HG03045 (cell line): ENCODE measurements around the gene RHOXF1.
"Not testable (repeated sequence)": the region's sequence is repeated elsewhere in the genome, so short reads cannot be mapped to it uniquely, and the experiment has no call there.

ENCODE experiments used
- ATAC-seq: cut with Tn5 transposase; IDR thresholded peaks from one replicate; pipeline ENCODE4 v1.9.1; 2021; ENCODE audit warnings: mild to moderate bottlenecking, moderate library complexity; ENCODE audit not compliant: unreplicated experiment

The RHOXF1 gene

GRCh38 chrX:120087289-120088017, 28.3 kb downstream of the RHOXF1 start:
- ATAC-seq = no peak

DNA sequence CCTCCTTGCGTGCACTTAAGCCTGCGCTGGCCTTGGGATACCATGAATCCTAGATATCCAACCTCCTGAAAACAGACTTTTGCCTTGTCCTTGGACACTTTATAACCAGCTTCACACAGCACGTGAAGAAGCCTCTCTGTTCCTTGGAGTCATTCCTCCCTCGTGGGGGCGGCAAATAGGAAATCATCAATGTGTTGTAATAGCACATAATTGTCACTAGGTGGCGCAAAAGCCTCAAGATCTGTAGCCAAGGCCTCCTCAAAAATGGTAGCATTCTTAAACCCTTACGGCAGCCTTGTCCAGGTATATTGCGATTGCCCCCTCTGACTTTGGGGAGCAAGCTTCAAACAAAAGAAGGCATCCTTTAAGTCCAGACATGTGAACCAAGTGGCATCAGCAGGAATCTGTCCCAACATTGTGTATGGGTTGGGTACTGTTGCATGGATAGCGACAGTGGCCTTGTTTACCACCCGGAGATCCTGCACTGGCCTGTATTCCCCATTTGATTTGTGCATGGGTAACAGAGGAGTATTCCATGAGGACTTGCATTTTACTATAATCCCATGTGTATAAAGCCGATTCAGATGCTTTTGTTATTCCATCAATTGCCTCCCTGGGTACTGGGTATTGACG, 30.0 kb downstream of the RHOXF1 start:
- not testable (repeated sequence) for ATAC-seq

DNA sequence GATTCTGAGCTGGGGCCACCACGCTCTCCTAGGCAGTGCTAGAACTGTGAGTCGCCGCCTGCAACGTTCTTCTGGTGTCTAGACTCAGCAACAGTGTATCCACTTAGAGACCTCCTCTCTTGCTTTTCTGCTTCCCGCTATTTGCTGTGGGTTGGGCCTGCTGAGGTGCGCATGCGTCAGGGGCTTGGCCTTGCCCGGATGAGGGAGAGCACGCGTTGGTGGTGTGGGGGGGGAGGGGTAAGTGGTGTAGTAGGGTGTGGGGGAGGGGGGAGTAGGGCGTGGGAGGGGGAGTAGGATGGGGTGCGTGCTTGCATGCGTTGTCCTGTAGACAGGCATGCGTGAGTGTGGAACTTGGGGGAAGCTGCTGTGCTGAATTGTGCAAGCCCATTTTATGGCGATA, 38.1 kb downstream of the RHOXF1 start, which contains the start of gene RHOXF2B:
RHOXF2B (minus strand) TSS at position 101 of the 400 bp plus-strand sequence. CDS start 138 bp downstream, outside the sequence.
- ATAC-seq = not testable (repeated sequence)

- ATAC-seq = not testable (repeated sequence)
Measured at GRCh38 chrX:120066169-120066568, 49.5 kb downstream of the RHOXF1 start.
